Neutrophil (primary cell): ENCODE measurements around the gene LY6G6F.

Experiments
- H3K27ac ChIP-seq: fragments of 200-600 bp; sonication (generic); 2 replicates; pipeline ENCODE4 v1.5.1; 2016; ENCODE audit warnings: mild to moderate bottlenecking, moderate library complexity
- H3K27me3 ChIP-seq: fragments of 200-600 bp; sonication (generic); 2 replicates; pipeline ENCODE4 v1.6.0; 2016; ENCODE audit warnings: mild to moderate bottlenecking
- H3K36me3 ChIP-seq: fragments of 200-600 bp; sonication (generic); 2 replicates; pipeline ENCODE4 v1.5.1; 2017
- H3K4me1 ChIP-seq, 2 experiments: fragments of 200-600 bp in 1 of 2; sonication (generic) in 1 of 2; 1 replicate in 1 of 2; 2 replicates in 1 of 2; pipeline versions ENCODE4 v1.5.1 to v1.6.1; 2013 to 2016; ENCODE audit warnings: low read depth in 1 of 2, low read length in 1 of 2, mild to moderate bottlenecking in 1 of 2, moderate library complexity in 1 of 2; ENCODE audit not compliant: control insufficient read depth in 1 of 2, insufficient read depth in 1 of 2
- H3K4me3 ChIP-seq, 2 experiments: fragments of 200-600 bp in 1 of 2; sonication (generic) in 1 of 2; 1 replicate in 1 of 2; 2 replicates in 1 of 2; pipeline ENCODE4 v1.5.1; 2013 to 2016; ENCODE audit warnings: low read depth in 1 of 2, low read length in 1 of 2, mild to moderate bottlenecking in 1 of 2, moderate library complexity in 1 of 2
- H3K9me3 ChIP-seq: fragments of 200-600 bp; sonication (generic); 2 replicates; pipeline ENCODE4 v1.5.1; 2016
- TF ChIP-seq, protein P1 (sequence below): fragments of 200-600 bp; sonication (generic); IDR thresholded peaks from 2 replicates; pipeline ENCODE4 v1.5.1; 2016; ENCODE audit warnings: antibody characterized with exemption

The LY6G6F gene

DNA sequence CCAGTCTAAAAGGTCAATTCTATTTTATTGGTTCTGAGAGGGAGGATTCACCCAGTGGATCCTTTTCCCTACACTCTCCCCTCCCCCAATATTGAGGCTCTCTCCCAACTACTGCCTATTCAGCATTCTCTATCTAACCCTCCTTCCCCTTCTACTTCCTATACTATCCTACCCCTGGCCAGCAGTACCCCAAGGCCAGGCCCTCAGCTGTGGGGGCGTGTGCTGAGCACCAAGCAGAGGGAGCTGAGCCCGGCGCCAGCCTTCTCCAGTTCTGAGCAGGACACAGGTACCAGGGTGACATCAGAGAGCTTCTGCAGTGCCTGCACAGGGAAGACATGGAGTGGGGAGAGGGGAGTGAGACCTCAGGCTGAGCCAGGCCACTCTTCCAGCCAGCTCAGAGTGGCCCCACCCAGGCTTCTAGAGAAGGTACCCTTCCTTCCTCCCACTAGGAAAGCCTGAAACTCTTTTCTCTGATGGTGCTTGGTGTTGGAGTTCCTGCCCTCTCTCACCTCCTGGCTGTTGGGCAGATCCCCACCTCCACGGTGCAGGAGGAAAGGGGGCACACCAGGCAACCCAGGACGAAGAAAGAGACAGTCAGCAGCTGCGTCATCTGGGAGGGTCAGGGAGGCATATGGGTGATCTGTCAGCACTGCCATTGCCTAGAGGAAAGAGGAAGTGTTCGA lies 20.5 kb downstream of the LY6G6F start:
- Histone ChIP-seq H3K4me1 (peaks cover 62 to 64% of the 10 kb centered on the region in 2 experiments), H3K9me3 (no peaks in the 10 kb centered on the region), H3K36me3 (peaks cover 43% of the 10 kb centered on the region), H3K27ac (peak overlapping the region; percentile 96), H3K4me3 (peak overlapping the region; percentile 41 to 89), H3K27me3 (peaks cover 12% of the 10 kb centered on the region)
- TF ChIP-seq, protein P1, sequence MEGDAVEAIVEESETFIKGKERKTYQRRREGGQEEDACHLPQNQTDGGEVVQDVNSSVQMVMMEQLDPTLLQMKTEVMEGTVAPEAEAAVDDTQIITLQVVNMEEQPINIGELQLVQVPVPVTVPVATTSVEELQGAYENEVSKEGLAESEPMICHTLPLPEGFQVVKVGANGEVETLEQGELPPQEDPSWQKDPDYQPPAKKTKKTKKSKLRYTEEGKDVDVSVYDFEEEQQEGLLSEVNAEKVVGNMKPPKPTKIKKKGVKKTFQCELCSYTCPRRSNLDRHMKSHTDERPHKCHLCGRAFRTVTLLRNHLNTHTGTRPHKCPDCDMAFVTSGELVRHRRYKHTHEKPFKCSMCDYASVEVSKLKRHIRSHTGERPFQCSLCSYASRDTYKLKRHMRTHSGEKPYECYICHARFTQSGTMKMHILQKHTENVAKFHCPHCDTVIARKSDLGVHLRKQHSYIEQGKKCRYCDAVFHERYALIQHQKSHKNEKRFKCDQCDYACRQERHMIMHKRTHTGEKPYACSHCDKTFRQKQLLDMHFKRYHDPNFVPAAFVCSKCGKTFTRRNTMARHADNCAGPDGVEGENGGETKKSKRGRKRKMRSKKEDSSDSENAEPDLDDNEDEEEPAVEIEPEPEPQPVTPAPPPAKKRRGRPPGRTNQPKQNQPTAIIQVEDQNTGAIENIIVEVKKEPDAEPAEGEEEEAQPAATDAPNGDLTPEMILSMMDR: peak; percentile 44

GRCh38 chr6:31727717-31728671 lies 21.3 kb downstream of the LY6G6F start:
- Histone ChIP-seq H3K9me3 (no peaks in the 10 kb centered on the region), H3K36me3 (peaks cover 51% of the 10 kb centered on the region), H3K27ac (peak overlapping the region; percentile 96), H3K4me1 (peaks cover 69 to 73% of the 10 kb centered on the region in 2 experiments), H3K27me3 (peaks cover 10% of the 10 kb centered on the region), H3K4me3 (peak overlapping the region; percentile 89 to 91)
- TF ChIP-seq, protein P1: no peak

GRCh38 chr6:31728767-31729514 lies 22.3 kb downstream of the LY6G6F start, which contains the start of gene DDAH2:
Gene DDAH2 (minus strand): TSS chr6:31729299. CDS start chr6:31729161, 138 bp downstream.
- H3K9me3 ChIP-seq: no peaks in the 10 kb centered on the region
- peaks cover under 1% of the 10 kb centered on the region for H3K27me3 ChIP-seq
- H3K4me3 ChIP-seq: peak within 1 kb of the TSS; percentile 89 to 91
- peak within 1 kb of the TSS; percentile 96 for H3K27ac ChIP-seq
- peaks cover 60% of the 10 kb centered on the region for H3K36me3 ChIP-seq
- H3K4me1 ChIP-seq: peaks cover 78 to 82% of the 10 kb centered on the region in 2 experiments
- TF ChIP-seq, protein P1: peak; percentile 91

DNA sequence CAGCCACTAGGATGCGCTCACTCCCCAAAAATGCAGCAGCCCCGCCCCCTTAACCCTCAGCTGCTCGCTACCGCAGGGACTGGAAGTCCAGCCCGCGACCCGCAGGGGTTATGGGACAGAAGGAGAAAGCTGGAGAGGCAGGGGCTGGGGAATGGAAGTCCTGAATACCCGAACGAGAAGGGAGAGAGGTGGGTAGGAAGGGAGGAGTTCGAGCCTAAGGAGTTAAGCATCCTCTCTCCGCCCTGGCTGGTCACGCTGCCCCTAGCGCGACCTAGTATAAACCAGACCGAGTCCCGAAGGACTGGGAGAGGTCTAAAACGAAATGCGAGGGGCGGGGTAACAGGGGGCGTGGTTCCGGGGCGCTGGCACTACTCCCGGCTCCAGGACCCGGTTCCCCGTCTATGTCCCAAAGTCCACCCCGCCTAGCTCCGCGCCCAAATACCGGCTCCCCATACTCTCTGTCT lies 22.9 kb downstream of the LY6G6F start:
- H3K4me1 ChIP-seq: peaks cover 84 to 88% of the 10 kb centered on the region in 2 experiments
- peaks cover 60% of the 10 kb centered on the region for H3K36me3 ChIP-seq
- H3K27me3 ChIP-seq: no peaks in the 10 kb centered on the region
- H3K27ac ChIP-seq: peak overlapping the region; percentile 96
- no peaks in the 10 kb centered on the region for H3K9me3 ChIP-seq
- TF ChIP-seq, protein P1: no peak
- peak overlapping the region; percentile 89 to 91 for H3K4me3 ChIP-seq
